H1 (cell line): ENCODE data around the gene CACNA1C. TPM values are rescaled to one million over a fixed set of nuclear protein-coding genes. Genes with fewer than 3 reads are reported as not detected.
"Not testable (repeated sequence)": the region's sequence is repeated elsewhere in the genome, so short reads cannot be mapped to it uniquely, and the experiment has no call there.

Source experiments
- CTCF ChIA-PET: fragments of 300-600 bp; sonication (Branson Sonifier 250); formaldehyde crosslinking; loops from one replicate; lab custom pipeline; 2021; ENCODE audit not compliant: partially characterized antibody; lab: Charles Lee
- POLR2A ChIA-PET: fragments of 300-600 bp; sonication (Branson Sonifier 250); formaldehyde crosslinking; loops from one replicate; lab custom pipeline; 2021; ENCODE audit warnings: inconsistent platforms; ENCODE audit not compliant: partially characterized antibody; lab: Charles Lee
- DNase-seq, 2 experiments: peaks; one replicate each; pipeline versions ENCODE4 v3.0.0 to v3.0.0-alpha.2; 2010 to 2022; ENCODE audit warnings: low spot score in 2 of 2, low read depth in 1 of 2, mixed read lengths in 1 of 2
- FAIRE-seq: peaks from 2 replicates; lab custom pipeline; 2011; peaks lifted over from hg19 to GRCh38; lab: Jason Lieb, UNC
- H2AFZ ChIP-seq: 2 replicates; pipeline ENCODE4 v1.8.1; 2012; ENCODE audit warnings: low read length, inconsistent platforms
- H2AK5ac ChIP-seq: 2 replicates; pipeline ENCODE4 v1.6.1; 2013; ENCODE audit warnings: low read depth, low read length
- H2BK120ac ChIP-seq: replicated peaks from 2 replicates; pipeline ENCODE3; 2013; ENCODE audit warnings: low read depth, low read length, inconsistent platforms
- H2BK12ac ChIP-seq: 2 replicates; pipeline ENCODE4 v1.6.1; 2013; ENCODE audit warnings: low read depth, low read length
- H2BK15ac ChIP-seq: 2 replicates; pipeline ENCODE4 v1.6.1; 2013; ENCODE audit warnings: low read length
- H2BK20ac ChIP-seq: 2 replicates; pipeline ENCODE4 v1.6.1; 2013; ENCODE audit warnings: low read length
- H2BK5ac ChIP-seq: 2 replicates; pipeline ENCODE4 v1.6.1; 2013; ENCODE audit warnings: low read depth, low read length
- H3K14ac ChIP-seq: 2 replicates; pipeline ENCODE4 v1.6.1; 2013; ENCODE audit warnings: inconsistent platforms; ENCODE audit not compliant: insufficient read length
- H3K18ac ChIP-seq: 2 replicates; pipeline ENCODE4 v1.6.1; 2013; ENCODE audit warnings: low read length; ENCODE audit errors: extremely low read depth
- H3K23ac ChIP-seq: 2 replicates; pipeline ENCODE4 v1.6.1; 2013; ENCODE audit warnings: inconsistent platforms; ENCODE audit not compliant: insufficient read length
- H3K23me2 ChIP-seq: 2 replicates; pipeline ENCODE4 v1.6.1; 2013; ENCODE audit warnings: low read depth, low read length
- H3K27ac ChIP-seq: 2 replicates; pipeline ENCODE4 v1.6.1; 2011; ENCODE audit warnings: low read depth, low read length, inconsistent platforms
- H3K27me3 ChIP-seq, 4 experiments: replicated peaks in 1 of 4; 1 replicate in 1 of 4; 2 replicates in 3 of 4; pipeline versions ENCODE4 v1.6.1 to v1.8.1; 2011 to 2013; ENCODE audit warnings: low read length in 3 of 4, mild to moderate bottlenecking in 3 of 4, inconsistent platforms in 2 of 4, mixed read lengths in 2 of 4, moderate library complexity in 1 of 4; ENCODE audit not compliant: control insufficient read depth in 3 of 4, insufficient read depth in 3 of 4; ENCODE audit errors: extremely low read depth in 1 of 4
- H3K36me3 ChIP-seq, 4 experiments: 2 replicates each; pipeline versions ENCODE4 v1.6.1 to v1.8.1; 2011 to 2013; ENCODE audit warnings: mild to moderate bottlenecking in 4 of 4, low read length in 3 of 4, moderate library complexity in 2 of 4, control low read depth in 1 of 4, inconsistent platforms in 1 of 4; ENCODE audit not compliant: insufficient read depth in 4 of 4, control insufficient read depth in 2 of 4
- H3K4ac ChIP-seq: replicated peaks from 2 replicates; pipeline ENCODE3; 2013; ENCODE audit warnings: low read length, low read depth, mixed read lengths, inconsistent platforms; ENCODE audit not compliant: insufficient read length
- H3K4me1 ChIP-seq, 4 experiments: replicated peaks in 1 of 4; 1 replicate in 1 of 4; 2 replicates in 3 of 4; pipeline versions ENCODE4 v1.6.1 to v1.8.1; 2011 to 2013; ENCODE audit warnings: low read length in 3 of 4, inconsistent platforms in 2 of 4, mixed read lengths in 1 of 4; ENCODE audit not compliant: insufficient read depth in 4 of 4, control insufficient read depth in 3 of 4
- H3K4me2 ChIP-seq, 2 experiments: 2 replicates each; pipeline versions ENCODE4 v1.6.1 to v1.8.1; 2011 to 2013; ENCODE audit warnings: low read depth in 2 of 2, low read length in 2 of 2, control low read depth in 1 of 2, inconsistent platforms in 1 of 2, mild to moderate bottlenecking in 1 of 2; ENCODE audit not compliant: insufficient read depth in 1 of 2
- H3K4me3 ChIP-seq, 4 experiments: fragments of 200-600, 300-600 bp in 1 of 4; sonication (generic), shearing (Covaris generic), sonication (Bioruptor Twin) in 1 of 4; 2 replicates each; pipeline versions ENCODE4 v1.5.1 to v1.8.1; 2011 to 2016; ENCODE audit warnings: low read length in 4 of 4, low read depth in 3 of 4, control low read depth in 2 of 4, inconsistent platforms in 2 of 4, mild to moderate bottlenecking in 2 of 4, mixed read lengths in 1 of 4, moderate library complexity in 1 of 4; ENCODE audit not compliant: insufficient read depth in 2 of 4; ENCODE audit errors: extremely low read depth in 1 of 4
- H3K56ac ChIP-seq: replicated peaks from 2 replicates; pipeline ENCODE3; 2013; ENCODE audit warnings: low read depth, mild to moderate bottlenecking, mixed read lengths, low read length, inconsistent platforms; ENCODE audit not compliant: insufficient read length
- H3K79me1 ChIP-seq: 2 replicates; pipeline ENCODE4 v1.6.1; 2013; ENCODE audit warnings: low read depth, low read length, control low read depth
- H3K79me2 ChIP-seq, 2 experiments: 2 replicates each; pipeline versions ENCODE4 v1.6.1 to v1.8.1; 2012 to 2013; ENCODE audit warnings: low read length in 2 of 2, mild to moderate bottlenecking in 2 of 2, inconsistent platforms in 1 of 2; ENCODE audit not compliant: insufficient read depth in 2 of 2, control insufficient read depth in 1 of 2
- H3K9ac ChIP-seq, 4 experiments: replicated peaks in 1 of 4; 1 replicate in 1 of 4; 2 replicates in 3 of 4; pipeline versions ENCODE4 v1.6.1 to v1.8.1; 2011 to 2013; ENCODE audit warnings: low read depth in 3 of 4, low read length in 3 of 4, control low read depth in 2 of 4, mild to moderate bottlenecking in 2 of 4, moderate library complexity in 2 of 4, inconsistent platforms in 1 of 4; ENCODE audit errors: extremely low read depth in 1 of 4
- H3K9me3 ChIP-seq, 2 experiments: 2 replicates each; pipeline versions ENCODE4 v1.6.1 to v1.8.1; 2012 to 2013; ENCODE audit warnings: mild to moderate bottlenecking in 2 of 2, moderate library complexity in 2 of 2, control low read depth in 1 of 2, inconsistent platforms in 1 of 2, low read depth in 1 of 2, low read length in 1 of 2, mixed read lengths in 1 of 2; ENCODE audit not compliant: insufficient read depth in 2 of 2
- H4K20me1 ChIP-seq, 2 experiments: replicated peaks in 1 of 2; 2 replicates each; pipeline versions ENCODE3 to v1.8.1; 2011 to 2013; ENCODE audit warnings: inconsistent platforms in 2 of 2, low read length in 2 of 2, mild to moderate bottlenecking in 1 of 2; ENCODE audit not compliant: insufficient read depth in 2 of 2, control insufficient read depth in 1 of 2
- H4K5ac ChIP-seq: 2 replicates; pipeline ENCODE4 v1.6.1; 2013; ENCODE audit warnings: low read length, low read depth, mixed read lengths, inconsistent platforms; ENCODE audit not compliant: insufficient read length
- H4K8ac ChIP-seq: 2 replicates; pipeline ENCODE4 v1.8.0; 2013; ENCODE audit warnings: mild to moderate bottlenecking, moderate library complexity, low read length, inconsistent platforms; ENCODE audit not compliant: insufficient read depth; ENCODE audit errors: extremely low read depth
- H4K91ac ChIP-seq: replicated peaks from 2 replicates; pipeline ENCODE3; 2013; ENCODE audit warnings: low read length, mixed read lengths, inconsistent platforms; ENCODE audit not compliant: insufficient read length
- BACH1 ChIP-seq: IDR thresholded peaks from 2 replicates; pipeline ENCODE4 v1.6.1; 2012; ENCODE audit warnings: low read length, improper control_type of control experiment
- CTBP2 ChIP-seq: IDR thresholded peaks from 2 replicates; pipeline ENCODE4 v1.7.0; 2011; ENCODE audit warnings: borderline replicate concordance, mild to moderate bottlenecking, moderate library complexity, mixed read lengths, low read length; ENCODE audit not compliant: insufficient read depth, insufficient read length
- CTCF ChIP-seq, 3 experiments: IDR thresholded peaks; 1 replicate in 2 of 3; 2 replicates in 1 of 3; pipeline versions ENCODE4 v1.5.1 to v1.6.1; 2011; ENCODE audit warnings: low read length in 3 of 3, mild to moderate bottlenecking in 3 of 3, inconsistent platforms in 2 of 3, low read depth in 1 of 3, moderate library complexity in 1 of 3; ENCODE audit not compliant: insufficient read depth in 1 of 3; ENCODE audit errors: control extremely low read depth in 1 of 3
- EZH2 ChIP-seq: fragments of 200-600 bp; sonication (generic); IDR thresholded peaks from 2 replicates; pipeline ENCODE4 v1.7.1; 2012; ENCODE audit warnings: low read depth, mild to moderate bottlenecking, moderate library complexity, low read length, inconsistent platforms; ENCODE audit not compliant: severe bottlenecking
- RXRA ChIP-seq: IDR thresholded peaks from 2 replicates; pipeline ENCODE4 v1.6.1; 2011; ENCODE audit warnings: low read depth, mild to moderate bottlenecking, low read length, moderate library complexity; ENCODE audit not compliant: insufficient read depth
- WGBS, 2 experiments: shearing (Covaris generic) in 1 of 2; methylation state at CpG; one replicate each; pipeline versions ENCODE4 v1.1.6 to v1.1.7; 2013 to 2015; ENCODE audit warnings: low lambda C conversion rate in 2 of 2, mixed read lengths in 2 of 2, inconsistent platforms in 1 of 2, low coverage in 1 of 2, missing lambda C conversion rate in 1 of 2; ENCODE audit not compliant: insufficient replicate concordance in 2 of 2, insufficient coverage in 1 of 2, insufficient read length in 1 of 2; ENCODE audit errors: extremely low coverage in 1 of 2, missing lambda C conversion rate in 1 of 2; 5-methylcytosine and 5-hydroxymethylcytosine counted together
- polyA plus RNA-seq, 7 experiments: library from polyadenylated mRNA; depleted of rRNA in 3 of 7; stranded (reverse) in 5 of 7; unstranded in 2 of 7; fragments of >200 nt in 5 of 7; fragments of 200-250 nt in 2 of 7; gene quantifications; 1 replicate in 5 of 7; 2 replicates in 1 of 7; 4 replicates in 1 of 7; pipeline versions ENCODE4 v1.2.1 to v1.2.3, GENCODE V29; 2011 to 2013; ENCODE audit warnings: missing spikeins in 2 of 7, mixed read lengths in 2 of 7
- total RNA-seq: library from RNA; stranded (reverse); fragmentation: NEBNext Ultra II Directional; extraction: Animal tissue kit (Norgen Biotek cat#: 25700); gene quantifications from 2 replicates; pipeline ENCODE4 v1.2.1, GENCODE V29; 2021
- TF ChIP-seq, protein P1 (sequence below): IDR thresholded peaks from 2 replicates; pipeline ENCODE4 v1.6.1; 2012; ENCODE audit warnings: inconsistent platforms

CACNA1C gene
- total and polyA plus RNA-seq, 2 of the 8 experiments (the other 6 are each of a cell fraction or from before 2014, with no cell fraction given), result 1.3 TPM

- TF ChIP-seq CTCF (IDR thresholded peaks at IDR 0.05; ENCODE audit: control extremely low read depth in 1 of 3, insufficient read depth in 1 of 3, low read depth in 1 of 3, low read length in 3 of 3) (no peak), CTBP2 (no peak), RXRA (no peak), BACH1 (no peak), EZH2 (no peak)
- TF ChIP-seq, protein P1, sequence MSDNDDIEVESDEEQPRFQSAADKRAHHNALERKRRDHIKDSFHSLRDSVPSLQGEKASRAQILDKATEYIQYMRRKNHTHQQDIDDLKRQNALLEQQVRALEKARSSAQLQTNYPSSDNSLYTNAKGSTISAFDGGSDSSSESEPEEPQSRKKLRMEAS, result no peak
These were observed 630.7 kb downstream of the CACNA1C start (continued) for GRCh38 chr12:2683283-2684025.

GRCh38 chr12:2684026-2684325 lies 631.2 kb downstream of the CACNA1C start:
- H3K4me1 ChIP-seq, FAIRE-seq, H3K23me2 ChIP-seq, H4K5ac ChIP-seq, H4K91ac ChIP-seq, H4K8ac ChIP-seq, H3K79me1 ChIP-seq, H3K23ac ChIP-seq, H2BK120ac ChIP-seq, H3K27me3 ChIP-seq, H2BK5ac ChIP-seq, H3K4me3 ChIP-seq, H2AK5ac ChIP-seq, H2BK20ac ChIP-seq, H4K20me1 ChIP-seq, H3K9ac ChIP-seq, H3K18ac ChIP-seq, H3K9me3 ChIP-seq, H3K4ac ChIP-seq, H2AFZ ChIP-seq, H2BK12ac ChIP-seq, H3K14ac ChIP-seq, H3K36me3 ChIP-seq, H3K27ac ChIP-seq, POLR2A ChIA-PET, H3K56ac ChIP-seq, H3K79me2 ChIP-seq, H2BK15ac ChIP-seq: not testable (repeated sequence)
- CTCF ChIA-PET, result interaction anchor here (0.6 to 6.3 kb wide), 21 partner anchors 8 to 281 kb away, joined by 3 to 43 read pairs (median 4); no protein-coding TSS in a partner anchor
- WGBS, 2 experiments, result 70% methylated on average over 5 of the region's 6 CpGs; no CpG with 5 or more reads in 1 of the 2 experiments
- peak in 1 of 2 experiments; percentile 44 for DNase-seq
- peak overlapping the region in 1 of 2 experiments; percentile 20; a peak in 1 of 4 replicates for H3K4me2 ChIP-seq
